GM19240 (cell line): ENCODE data around the gene TTC28.

Experiments
- DNase-seq: peaks from one replicate; pipeline ENCODE4 v3.0.0; 2011; ENCODE audit warnings: low spot score; ENCODE audit not compliant: insufficient read length

Gene TTC28

DNA sequence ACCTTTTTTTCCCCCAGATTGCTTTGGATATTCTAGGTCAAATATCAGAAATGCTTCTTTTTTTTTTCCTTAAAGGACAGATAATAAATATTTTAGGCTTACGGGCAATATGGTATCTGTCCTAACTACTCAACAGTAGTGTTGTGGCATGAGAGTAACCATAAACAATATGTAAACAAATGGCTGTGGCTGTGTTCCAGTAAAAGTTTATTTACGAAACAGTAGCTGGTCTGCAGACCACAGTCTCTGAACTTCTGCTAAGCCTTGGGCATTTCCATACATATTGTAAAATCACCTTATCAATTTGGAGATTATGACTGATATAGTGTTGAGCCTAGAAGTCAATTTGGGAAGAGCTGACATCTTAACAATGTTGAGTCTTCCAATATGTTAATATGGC lies 621.6 kb downstream of the TTC28 start:
- no peak for DNase-seq

DNA sequence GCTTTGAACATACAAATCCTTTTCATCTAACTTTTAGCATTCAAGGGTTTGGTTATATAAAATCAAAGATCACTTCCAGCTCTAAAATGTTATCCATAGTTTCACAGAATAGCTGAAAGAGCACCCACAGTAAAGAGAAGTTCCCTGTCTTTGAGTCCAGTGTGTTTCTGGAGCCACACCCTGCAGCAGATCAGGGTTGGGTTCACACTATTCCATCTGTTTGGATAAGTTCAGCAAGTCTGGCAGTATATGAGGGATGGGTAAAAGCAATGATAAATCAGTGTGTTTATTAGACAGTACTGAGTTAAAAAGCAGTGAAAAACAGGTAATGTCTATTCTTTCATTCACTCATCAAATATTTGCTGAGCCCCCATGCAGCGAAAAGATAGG lies 624.8 kb downstream of the TTC28 start:
- DNase-seq, result no peak

DNA sequence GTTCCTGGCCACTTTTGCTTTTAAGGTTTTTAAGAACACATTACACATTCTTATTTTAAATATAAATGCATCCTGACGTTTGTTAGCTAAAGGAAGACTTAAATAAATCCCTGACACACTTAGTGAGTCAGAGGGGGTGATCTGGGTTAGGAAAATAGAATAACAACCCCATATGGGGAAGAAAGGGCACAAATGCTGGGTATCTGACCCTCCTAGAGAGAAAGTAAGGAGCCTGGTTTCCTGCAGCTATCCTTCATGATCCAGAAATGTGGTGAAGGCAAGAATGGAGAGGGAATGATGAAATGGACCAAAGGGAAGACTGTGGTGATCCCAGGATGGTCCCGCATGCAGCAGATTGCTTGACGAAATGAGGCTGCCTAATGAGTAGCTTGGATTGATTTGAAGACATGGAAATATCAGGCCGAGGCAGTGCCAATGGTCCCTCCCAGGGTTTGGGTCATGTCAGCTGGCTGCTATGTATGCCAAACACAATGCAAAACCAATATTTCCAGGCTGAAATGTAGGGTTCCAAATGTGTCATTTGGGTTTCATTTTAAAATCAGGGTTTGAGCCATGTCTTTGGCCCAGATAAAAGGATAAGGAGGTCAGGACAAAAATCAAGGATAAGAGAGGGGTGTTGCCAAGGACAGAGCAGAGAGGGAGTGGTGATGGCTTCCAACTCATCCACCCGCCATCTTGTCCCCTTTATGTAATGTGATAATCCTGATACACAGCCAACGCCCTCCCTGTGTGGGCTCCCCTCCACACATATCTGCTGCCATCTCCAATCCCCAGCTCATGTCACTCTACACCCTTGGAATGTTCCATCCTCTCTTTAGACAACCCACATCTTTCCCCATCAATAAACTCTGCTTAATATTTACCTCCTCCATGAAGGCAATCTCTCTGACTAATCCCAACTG lies 625.5 kb downstream of the TTC28 start:
- no peak for DNase-seq

DNA sequence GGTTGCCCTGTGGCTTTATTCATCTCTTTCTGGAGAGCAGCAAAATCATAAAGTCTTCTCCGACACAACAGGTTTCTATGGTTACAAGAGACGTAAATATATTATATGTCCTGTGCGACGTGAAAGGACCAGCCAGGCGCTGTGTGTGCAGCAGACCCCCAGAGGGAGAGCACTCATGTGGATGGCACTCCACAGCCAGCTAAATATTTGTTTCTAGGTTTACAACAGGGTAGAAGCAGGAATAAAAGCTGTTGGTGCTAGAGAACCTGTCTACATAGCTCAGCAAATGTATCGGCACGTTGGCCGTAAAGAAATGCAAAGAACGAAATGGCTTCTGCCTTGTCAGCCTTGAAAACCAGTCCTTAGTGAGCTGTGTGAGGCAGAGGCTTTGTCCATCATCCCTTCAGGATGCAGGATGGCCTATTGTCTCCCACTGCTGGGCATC lies 626.8 kb downstream of the TTC28 start:
- no peak for DNase-seq

DNA sequence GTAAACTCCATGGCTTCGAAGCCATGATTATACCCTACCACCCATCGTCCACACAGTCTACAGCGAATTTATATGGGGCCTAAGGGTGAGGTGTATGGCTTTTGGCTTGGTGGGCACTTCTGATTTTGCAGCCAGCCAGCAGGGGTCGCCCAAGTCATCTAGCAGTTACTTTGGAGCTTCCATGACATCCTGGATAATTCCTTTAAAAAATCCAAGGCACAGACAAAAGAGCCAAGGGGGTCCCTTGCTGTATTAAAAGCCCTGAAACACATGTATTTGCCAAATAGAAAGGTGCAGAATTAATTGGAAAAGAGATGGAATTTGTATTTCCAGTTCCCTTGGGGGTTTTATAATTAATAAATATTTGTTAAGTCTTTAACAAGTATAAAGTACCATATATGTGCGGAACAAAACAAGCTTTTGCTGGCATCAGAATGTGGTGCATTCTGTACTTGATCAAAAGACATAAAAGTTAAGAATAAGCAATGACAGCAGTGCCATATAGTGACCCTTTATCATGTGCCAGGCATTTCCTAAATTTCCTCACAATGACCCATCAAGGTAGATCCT lies 627.8 kb downstream of the TTC28 start:
- DNase-seq, result no peak

DNA sequence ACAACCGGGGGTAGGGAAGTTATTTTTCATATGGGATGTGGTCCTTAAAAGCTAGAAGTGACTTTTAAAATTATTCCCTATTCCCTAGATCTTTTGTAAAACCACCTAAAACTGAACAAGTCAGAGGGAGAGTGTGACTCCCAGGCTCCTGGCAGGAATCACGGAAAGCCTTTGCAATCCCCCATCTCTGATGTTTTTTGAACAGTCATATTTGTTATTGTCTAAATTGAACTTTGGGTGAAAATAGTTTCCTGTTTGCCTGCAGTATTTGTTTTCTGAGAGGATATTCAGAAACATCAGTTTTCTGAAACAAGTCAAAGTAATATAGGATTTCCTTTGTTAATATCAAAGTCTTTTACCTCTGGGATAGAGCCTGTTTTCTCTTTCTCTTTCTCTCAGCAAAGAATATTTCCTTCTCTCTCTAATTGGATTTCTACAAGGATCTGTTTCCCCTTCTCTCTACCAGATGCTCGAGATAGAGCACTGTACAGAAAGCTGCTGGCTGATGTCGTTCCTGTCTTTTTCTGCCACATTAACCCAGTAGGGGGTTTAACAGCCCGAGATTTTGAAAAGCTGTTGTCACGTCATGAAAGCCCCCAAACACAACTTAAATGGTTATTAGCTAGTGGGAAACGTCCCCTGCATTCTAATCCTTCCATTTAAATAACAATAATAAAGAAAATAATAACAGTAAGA lies 628.4 kb downstream of the TTC28 start:
- DNase-seq, result no peak

DNA sequence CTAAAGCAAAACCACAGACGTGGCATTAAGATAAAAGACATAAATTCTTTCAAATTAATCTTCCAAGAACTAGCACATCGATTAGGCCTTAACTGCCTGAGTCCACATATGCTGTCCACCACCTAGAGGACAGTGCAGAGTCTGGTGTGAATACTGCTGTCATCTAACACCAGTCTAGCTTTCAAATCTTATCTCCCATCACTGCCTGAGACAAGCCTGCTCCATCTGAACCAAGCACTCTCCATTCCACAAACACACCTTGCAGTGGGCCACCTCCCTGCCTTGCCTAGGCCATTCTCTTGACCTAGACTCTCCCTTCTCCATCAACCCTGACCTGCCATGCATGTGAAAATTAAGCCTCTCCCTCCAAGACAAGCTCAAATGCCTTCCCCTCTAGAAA lies 631.1 kb downstream of the TTC28 start:
- no peak for DNase-seq

DNA sequence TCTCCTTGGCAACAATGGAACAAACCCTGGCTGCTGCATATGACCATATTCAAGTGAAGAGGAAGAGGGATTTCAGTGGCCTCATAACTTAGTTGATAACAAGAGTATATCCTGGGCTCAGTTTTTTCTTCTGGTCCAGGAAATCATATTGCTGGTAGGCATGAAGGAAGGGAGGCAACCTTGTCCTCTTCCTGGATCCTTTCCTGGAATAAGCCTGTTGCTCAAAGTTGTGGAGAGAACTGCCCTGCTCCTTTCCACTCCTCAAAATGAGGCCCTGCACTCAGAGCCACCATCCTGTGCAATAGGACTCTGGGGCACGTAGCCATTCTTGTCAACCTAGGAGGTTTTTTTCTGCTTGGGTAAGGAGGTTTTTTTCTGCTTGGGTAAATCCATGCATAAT lies 631.9 kb downstream of the TTC28 start:
- no peak for DNase-seq

DNA sequence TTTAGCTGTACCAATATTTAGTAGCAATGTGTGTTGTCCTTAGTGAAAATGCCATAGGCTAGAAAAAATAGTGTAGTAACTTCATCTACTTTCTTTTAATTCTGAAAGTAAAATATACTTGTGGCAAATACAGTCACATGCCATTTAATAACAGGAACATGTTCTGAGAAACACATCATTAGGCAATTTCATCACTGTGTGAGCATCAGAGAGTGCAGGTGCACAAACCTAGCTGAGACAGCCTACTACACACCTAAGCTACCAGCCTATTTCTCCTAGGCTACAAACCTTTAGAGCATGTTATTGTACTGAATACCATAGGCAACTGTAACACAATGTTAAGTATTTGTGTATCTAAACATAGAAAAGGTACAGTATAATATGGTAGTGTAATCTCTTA lies 633.5 kb downstream of the TTC28 start:
- DNase-seq, result no peak

DNA sequence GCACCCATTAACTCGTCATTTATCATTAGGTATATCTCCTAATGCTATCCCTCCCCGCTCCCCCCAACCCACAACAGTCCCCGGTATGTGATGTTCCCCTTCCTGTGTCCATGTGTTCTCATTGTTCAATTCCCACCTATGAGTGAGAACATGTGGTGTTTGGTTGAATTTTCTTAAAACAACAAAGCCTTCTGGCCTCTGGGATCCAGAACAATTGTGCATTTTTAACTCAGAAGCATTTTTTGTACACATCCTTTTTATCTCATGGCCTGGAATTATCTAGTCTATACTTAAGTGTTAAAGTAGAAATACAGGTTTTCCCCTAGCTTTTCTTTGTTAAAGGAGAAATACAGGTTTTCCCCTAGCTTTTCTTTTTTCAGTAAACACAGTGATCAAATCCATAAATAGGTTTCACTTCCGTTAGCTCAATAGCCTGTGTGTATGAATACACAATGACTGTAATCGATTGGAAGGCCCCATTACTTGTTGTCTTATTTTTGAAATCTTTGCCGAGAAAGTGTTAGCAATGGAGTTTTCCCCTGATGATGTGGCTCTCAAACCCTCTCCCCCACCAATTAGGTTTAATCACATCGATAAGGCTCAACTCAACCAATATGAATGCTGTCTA lies 635.0 kb downstream of the TTC28 start:
- no peak for DNase-seq

DNA sequence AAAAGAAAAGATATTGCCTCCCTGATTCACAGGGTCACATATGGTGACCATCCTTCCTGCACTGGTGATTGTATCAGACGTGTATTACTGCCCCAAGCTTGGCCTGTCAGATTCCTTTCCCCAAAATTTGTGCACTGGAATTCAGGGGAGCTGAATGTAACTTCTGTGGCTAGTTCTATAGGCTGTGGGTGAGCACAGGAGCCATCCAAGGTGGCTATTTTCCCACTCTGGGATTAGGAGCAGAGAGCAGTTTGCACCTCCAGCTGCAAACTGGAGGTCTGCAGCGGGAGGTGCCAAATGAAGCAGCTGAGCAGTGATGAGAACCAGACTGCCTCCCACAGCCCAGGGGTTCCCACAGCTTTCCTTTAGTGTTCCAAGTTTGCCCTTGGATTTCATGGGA lies 636.4 kb downstream of the TTC28 start:
- no peak for DNase-seq

DNA sequence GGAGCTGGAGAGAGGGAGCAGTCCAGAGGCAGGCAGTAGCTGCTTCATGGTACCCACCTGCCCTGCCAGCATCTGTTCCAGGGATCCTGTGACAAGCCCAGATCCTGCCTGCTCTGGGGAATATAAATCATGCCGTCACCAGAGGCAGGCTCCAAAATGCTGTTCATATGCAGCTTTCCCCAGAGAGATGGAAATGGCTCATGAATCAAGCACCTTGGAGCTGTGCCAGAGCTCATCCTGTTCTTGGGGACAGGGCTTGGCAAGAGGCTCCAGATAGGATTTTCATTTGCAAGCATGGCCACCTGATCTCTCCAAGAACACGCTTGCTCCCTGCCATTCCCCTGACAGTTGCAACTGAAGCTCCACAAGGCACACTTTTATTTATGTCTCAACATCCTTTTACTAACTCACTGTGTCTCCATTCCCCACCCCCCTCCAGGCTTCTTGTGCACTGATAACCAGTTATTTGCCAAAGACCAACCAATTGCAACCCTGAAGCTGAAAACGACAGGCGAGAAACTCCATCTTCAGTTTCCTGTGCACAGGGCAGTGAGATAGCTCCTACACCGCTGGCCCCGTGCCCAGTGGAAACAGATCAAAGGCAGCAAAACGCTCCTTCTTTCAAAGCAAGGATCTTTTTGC lies 644.8 kb downstream of the TTC28 start:
- no peak for DNase-seq

DNA sequence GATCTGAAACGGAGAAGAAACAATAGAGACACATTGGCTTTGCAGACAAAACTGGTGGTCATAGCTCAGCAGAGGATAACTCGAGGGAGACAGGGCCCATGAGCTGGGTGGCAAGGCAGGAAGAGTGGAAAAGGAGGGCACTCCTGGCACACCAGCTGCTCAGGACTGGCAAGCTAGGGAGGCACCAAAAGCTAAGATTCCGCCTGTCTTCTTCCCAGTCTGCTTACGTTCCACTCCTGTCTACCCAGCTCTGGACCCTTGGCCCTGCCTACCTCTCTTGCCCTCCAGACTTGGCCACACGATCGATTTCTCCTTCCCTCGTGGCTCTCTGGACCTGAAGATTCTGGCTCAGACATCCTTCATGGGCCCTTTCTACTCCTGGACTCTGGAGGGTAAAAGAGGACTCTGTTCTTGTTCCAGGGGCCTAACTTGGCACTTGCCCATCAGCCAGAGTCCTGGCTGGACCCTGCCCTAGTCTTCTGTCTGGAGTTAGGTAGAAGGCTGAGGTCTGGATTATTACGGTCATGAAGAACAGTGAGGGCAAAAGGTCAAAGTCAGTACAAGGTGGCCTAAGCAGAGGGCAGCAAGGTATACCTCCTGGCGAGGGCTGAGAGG lies 645.4 kb downstream of the TTC28 start:
- DNase-seq, result no peak

DNA sequence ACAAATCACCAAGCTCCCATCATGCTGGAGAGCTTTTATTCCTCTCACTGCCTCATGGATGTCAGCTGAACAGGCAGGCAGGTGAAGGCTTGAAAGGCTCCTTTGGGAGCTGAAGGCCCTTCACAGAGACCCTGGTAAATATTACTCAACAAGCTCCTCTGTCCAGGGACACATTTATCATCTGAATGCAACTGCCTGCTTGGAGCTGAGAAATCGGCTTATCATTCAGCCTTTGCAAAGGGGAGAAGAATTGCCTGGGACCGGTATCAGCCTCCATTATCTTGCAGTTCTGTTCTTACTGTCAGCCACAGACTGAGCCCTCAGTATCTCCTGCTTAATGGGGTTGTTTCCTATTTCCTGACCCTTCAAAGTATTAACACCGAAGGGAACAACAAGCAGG lies 646.8 kb downstream of the TTC28 start:
- no peak for DNase-seq

DNA sequence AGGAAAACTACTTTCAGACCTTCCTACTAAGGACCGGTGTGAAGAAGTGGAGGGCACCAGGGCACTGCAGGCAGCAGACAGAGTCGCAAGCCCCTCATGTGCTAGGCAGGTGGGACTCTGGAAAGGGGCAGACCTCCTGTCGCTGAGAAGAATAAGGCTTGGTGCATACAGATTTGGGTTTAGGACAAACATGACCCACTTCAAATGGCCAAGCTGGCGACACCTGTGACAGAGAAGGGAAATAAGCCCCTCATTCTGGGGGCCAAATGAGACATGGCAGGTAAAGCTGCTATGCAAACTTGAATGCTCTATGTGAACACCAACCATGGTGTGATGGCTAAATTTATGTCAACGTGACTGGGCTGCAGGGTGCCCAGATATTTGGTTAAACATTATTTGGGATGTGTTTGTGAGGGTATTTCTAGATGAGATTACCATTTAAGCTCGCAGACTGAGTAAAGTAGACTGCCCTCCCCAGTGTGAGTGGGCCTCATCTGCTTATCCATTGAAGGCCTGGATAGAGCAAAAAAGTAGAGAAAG lies 648.2 kb downstream of the TTC28 start:
- no peak for DNase-seq

DNA sequence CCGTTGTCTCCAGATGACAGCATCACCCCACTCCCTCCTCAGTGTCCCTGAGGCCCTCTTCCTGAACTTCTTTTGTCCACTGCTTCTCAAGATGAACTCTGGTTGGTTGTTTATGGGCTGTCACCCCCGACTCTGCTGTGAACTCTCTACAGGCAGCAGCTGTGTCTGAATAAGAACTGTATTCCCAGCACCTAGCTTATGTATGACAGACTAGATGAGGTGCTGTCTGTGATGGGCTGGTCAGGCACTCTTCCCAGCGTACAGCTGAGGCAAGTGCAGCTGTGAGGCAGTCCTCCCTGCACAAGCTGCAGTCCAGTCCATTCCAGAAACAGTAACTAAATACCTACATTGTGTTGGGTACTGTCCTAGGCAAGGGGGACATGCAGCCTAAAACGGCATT lies 649.2 kb downstream of the TTC28 start:
- DNase-seq, result no peak

DNA sequence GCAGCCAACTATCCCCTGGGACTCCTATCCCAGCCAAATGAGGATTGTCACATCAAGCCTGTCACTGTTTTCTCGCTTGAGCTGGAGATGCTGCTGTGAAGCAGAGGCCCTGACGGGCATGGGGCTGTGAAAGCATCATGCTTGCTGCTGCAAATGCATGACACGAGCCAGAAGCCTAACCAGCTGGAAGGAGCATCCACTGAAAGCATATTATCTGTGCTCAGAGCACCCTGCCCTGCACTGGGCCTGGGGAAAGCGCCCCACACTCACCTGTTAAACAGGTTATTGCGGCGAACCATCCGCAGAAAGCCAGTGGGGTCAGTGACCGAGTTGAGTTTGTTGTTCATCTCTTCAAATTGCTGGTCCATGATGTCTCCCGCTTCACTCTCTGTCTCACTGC lies 649.7 kb downstream of the TTC28 start:
- no peak for DNase-seq

DNA sequence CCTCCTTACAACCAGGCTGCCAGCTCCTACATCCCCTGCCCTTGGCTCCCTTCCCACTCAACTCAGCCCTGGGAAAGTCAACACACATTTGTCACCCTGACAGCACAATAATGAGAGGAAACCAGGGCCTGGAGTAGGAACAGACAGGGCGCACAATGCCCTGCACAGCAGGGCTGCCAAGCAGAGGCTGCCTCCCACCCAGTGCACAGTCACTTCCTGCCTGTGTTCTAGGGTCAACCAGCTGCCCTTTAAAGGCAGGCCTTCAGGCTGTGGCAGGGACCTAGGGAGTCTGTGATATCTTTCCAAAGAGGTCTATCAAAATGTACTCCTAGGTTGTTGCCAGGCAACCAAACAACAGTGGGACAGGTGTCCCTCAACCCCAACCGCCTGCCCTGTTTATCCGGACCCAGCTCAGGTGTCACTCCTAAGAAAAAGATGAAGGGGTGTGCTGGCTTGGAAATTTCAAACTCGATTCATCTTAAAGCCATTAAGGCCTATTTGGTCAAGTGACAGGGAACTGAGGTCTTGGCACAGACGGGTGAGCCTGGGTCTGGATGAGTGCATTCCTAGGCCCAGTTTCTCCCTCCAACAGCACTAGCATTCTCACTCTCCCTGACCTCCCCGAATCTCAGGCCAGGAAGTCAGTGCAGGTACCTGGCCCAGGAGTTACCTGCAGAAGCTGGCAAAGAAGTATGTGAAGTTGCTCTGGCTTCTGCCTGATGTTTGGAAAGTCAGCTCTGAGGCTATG lies 650.3 kb downstream of the TTC28 start:
- DNase-seq, result no peak

DNA sequence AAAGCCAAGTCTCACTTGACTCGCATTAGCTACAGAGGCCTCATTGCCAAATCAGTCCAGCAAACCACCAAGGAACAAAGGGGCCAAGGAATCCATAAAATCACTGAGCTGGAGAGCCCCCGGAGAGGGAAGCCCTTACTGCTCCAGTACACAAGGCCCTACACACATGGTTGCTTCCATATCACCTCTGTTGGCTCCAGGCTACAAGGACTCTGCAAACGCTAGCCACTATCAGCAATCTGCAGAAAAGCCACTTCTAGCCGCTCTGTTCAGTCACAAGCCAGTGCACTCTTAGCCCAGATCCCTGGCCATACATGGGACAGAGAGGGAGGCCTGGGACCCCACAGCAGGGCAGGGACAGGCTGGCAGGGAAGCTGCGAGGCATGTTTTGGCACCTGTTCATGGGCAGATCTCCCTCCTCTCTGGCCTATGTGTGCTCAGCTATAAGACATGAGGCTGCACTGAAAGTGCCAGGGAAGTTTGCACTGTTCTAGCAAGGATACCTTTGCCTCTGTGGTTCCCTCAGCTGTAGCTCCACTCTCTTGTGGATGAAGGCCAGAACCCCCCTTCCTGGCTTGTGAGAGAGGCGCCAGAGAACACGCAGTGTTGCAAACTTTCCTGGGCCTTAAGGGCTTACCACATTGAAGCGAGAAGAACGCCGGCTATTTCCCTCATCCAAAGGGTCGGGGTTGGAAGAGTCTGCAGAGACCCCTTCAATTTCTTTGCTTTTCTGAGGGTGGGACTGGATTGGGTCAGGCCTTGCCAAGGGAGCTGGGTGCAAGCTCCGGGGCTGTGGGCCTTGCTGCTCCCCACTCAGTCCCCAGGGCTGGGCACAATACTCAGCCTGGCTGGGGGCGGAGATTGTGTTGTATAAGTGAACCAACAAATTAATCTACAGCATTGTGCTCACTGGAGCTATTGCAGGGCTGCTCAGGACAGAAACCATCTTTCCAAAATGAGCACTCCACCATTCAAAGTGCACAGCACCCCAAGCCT lies 651.9 kb downstream of the TTC28 start:
- DNase-seq, result no peak
